PFSK-1 (cell line): ENCODE results near the gene KBTBD4.

Experiments
- FOXP2 ChIP-seq: optimal IDR thresholded peaks from 2 replicates; pipeline ENCODE3; 2011; ENCODE audit warnings: borderline replicate concordance, control low read depth, inconsistent platforms; ENCODE audit not compliant: insufficient read depth; ENCODE audit errors: extremely low read length, extremely low read depth
- POLR2AphosphoS5 ChIP-seq: IDR thresholded peaks from 2 replicates; pipeline ENCODE4 v1.6.1; 2012; ENCODE audit warnings: low read depth, mild to moderate bottlenecking, control low read depth, low read length, moderate library complexity
- REST ChIP-seq, 2 experiments: IDR thresholded peaks; 2 replicates each; pipeline versions ENCODE4 v1.6.1 to v1.8.0; 2011 to 2012; ENCODE audit warnings: low read depth in 2 of 2, low read length in 2 of 2, control low read depth in 1 of 2, inconsistent platforms in 1 of 2, mild to moderate bottlenecking in 1 of 2, moderate library complexity in 1 of 2; ENCODE audit not compliant: insufficient read depth in 1 of 2
- SIN3A ChIP-seq: IDR thresholded peaks from 2 replicates; pipeline ENCODE4 v1.6.1; 2012; ENCODE audit warnings: mild to moderate bottlenecking, low read length, moderate library complexity, borderline replicate concordance; ENCODE audit not compliant: insufficient read depth
- TAF1 ChIP-seq: IDR thresholded peaks from 2 replicates; pipeline ENCODE4 v1.6.1; 2012; ENCODE audit warnings: low read length, control low read depth, borderline replicate concordance; ENCODE audit not compliant: insufficient read depth

KBTBD4 gene

GRCh38 chr11:47533690-47534151 is 45.0 kb downstream of the KBTBD4 start:
- TF ChIP-seq SIN3A = no peak
- TF ChIP-seq REST (IDR thresholded peaks at IDR 0.05; ENCODE audit: insufficient read depth in 1 of 2, low read depth in 2 of 2, low read length in 2 of 2) = no peak
- TF ChIP-seq POLR2AphosphoS5 = no peak

GRCh38 chr11:47532597-47533213 is 46.1 kb downstream of the KBTBD4 start:
- TF ChIP-seq SIN3A (no peak), POLR2AphosphoS5 (no peak), REST (IDR thresholded peaks at IDR 0.05; ENCODE audit: insufficient read depth in 1 of 2, low read depth in 2 of 2, low read length in 2 of 2) (no peak), TAF1 (no peak), FOXP2 (no peak)

GRCh38 chr11:47531666-47532065 is 47.1 kb downstream of the KBTBD4 start:
- no peak for TF ChIP-seq REST (IDR thresholded peaks at IDR 0.05; ENCODE audit: insufficient read depth in 1 of 2, low read depth in 2 of 2, low read length in 2 of 2)
- no peak for TF ChIP-seq POLR2AphosphoS5
- TF ChIP-seq SIN3A = no peak
- no peak for TF ChIP-seq FOXP2
- TF ChIP-seq TAF1 = no peak

GRCh38 chr11:47529951-47530350 is 48.8 kb downstream of the KBTBD4 start:
- TF ChIP-seq REST (IDR thresholded peaks at IDR 0.05; ENCODE audit: insufficient read depth in 1 of 2, low read depth in 2 of 2, low read length in 2 of 2) (no peak), FOXP2 (no peak), POLR2AphosphoS5 (no peak)

GRCh38 chr11:47527186-47527585 is 51.6 kb downstream of the KBTBD4 start:
- no peak for TF ChIP-seq SIN3A
- TF ChIP-seq FOXP2 = no peak
- no peak for TF ChIP-seq TAF1
- TF ChIP-seq POLR2AphosphoS5 = no peak
- no peak for TF ChIP-seq REST (IDR thresholded peaks at IDR 0.05; ENCODE audit: insufficient read depth in 1 of 2, low read depth in 2 of 2, low read length in 2 of 2)
